AG04449 (cell line): ENCODE data around the gene RPS6KC1.

Experiments used
- CTCF ChIA-PET: fragments of 350-600 bp; formaldehyde crosslinking; extraction: SDS; loops from one replicate; lab custom pipeline; 2021; ENCODE audit warnings: antibody characterized with exemption; lab: Yijun Ruan, JAX
- POLR2A ChIA-PET: fragments of 400-600, 350-600 bp; formaldehyde crosslinking; extraction: SDS; loops from one replicate; lab custom pipeline; 2020; ENCODE audit warnings: antibody characterized with exemption, inconsistent platforms; lab: Yijun Ruan, JAX
- DNase-seq: peaks from one replicate; pipeline ENCODE4 v3.0.0-alpha.2; 2010; ENCODE audit warnings: low read depth, low spot score
- H3K4me3 ChIP-seq: 2 replicates; pipeline ENCODE4 v1.5.1; 2011; ENCODE audit warnings: low read depth, mild to moderate bottlenecking, control low read depth, low read length
- TF ChIP-seq, protein P1 (sequence below): IDR thresholded peaks from one replicate; pipeline ENCODE4 v1.5.1; 2011; ENCODE audit warnings: mild to moderate bottlenecking, moderate library complexity, low read length, control low read depth, inconsistent platforms; ENCODE audit not compliant: insufficient read depth; ENCODE audit errors: missing control alignments

RPS6KC1 gene, protein sequence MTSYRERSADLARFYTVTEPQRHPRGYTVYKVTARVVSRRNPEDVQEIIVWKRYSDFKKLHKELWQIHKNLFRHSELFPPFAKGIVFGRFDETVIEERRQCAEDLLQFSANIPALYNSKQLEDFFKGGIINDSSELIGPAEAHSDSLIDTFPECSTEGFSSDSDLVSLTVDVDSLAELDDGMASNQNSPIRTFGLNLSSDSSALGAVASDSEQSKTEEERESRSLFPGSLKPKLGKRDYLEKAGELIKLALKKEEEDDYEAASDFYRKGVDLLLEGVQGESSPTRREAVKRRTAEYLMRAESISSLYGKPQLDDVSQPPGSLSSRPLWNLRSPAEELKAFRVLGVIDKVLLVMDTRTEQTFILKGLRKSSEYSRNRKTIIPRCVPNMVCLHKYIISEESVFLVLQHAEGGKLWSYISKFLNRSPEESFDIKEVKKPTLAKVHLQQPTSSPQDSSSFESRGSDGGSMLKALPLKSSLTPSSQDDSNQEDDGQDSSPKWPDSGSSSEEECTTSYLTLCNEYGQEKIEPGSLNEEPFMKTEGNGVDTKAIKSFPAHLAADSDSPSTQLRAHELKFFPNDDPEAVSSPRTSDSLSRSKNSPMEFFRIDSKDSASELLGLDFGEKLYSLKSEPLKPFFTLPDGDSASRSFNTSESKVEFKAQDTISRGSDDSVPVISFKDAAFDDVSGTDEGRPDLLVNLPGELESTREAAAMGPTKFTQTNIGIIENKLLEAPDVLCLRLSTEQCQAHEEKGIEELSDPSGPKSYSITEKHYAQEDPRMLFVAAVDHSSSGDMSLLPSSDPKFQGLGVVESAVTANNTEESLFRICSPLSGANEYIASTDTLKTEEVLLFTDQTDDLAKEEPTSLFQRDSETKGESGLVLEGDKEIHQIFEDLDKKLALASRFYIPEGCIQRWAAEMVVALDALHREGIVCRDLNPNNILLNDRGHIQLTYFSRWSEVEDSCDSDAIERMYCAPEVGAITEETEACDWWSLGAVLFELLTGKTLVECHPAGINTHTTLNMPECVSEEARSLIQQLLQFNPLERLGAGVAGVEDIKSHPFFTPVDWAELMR

DNA sequence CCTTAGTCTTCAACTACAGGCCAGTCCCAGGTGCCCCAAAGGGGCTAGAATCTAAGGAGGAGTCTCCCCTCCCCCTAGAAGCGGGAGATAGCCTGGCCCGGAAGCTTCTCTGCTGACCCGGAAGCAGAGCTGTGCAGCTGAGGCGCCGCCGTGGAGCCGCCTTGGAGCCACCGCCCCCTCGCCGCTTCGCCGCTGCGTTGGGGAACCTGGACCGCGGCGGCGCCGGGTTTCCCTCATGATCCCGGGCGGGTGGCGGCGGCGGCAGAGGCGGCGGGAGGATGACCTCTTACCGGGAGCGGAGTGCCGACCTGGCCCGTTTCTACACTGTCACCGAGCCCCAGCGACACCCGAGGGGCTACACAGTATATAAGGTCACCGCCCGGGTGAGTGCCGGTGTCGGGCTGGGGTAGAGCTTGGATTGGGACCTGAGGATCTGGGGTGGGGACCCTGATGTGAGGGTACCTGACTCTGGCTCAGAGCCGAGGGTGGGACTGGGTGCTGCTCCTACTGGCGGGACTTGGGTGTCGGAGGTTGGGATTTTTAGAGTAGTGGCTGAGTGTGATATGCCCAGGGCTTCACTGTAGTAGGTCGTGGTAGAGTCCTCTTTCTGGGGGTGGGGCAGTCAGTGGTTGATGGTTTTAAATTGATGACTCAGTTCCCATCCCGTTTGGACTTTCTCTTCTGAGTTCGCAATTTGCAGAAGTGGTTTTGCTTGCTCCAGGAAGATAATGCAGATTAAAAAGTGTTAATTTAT, at the start of gene RPS6KC1:
Gene RPS6KC1, plus strand, starts transcription at position 115 of the 754 bp plus-strand sequence. Its CDS starts 164 bp downstream, at position 279.
- DNase-seq, result no peak
- TF ChIP-seq, protein P1, sequence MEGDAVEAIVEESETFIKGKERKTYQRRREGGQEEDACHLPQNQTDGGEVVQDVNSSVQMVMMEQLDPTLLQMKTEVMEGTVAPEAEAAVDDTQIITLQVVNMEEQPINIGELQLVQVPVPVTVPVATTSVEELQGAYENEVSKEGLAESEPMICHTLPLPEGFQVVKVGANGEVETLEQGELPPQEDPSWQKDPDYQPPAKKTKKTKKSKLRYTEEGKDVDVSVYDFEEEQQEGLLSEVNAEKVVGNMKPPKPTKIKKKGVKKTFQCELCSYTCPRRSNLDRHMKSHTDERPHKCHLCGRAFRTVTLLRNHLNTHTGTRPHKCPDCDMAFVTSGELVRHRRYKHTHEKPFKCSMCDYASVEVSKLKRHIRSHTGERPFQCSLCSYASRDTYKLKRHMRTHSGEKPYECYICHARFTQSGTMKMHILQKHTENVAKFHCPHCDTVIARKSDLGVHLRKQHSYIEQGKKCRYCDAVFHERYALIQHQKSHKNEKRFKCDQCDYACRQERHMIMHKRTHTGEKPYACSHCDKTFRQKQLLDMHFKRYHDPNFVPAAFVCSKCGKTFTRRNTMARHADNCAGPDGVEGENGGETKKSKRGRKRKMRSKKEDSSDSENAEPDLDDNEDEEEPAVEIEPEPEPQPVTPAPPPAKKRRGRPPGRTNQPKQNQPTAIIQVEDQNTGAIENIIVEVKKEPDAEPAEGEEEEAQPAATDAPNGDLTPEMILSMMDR, result peak; percentile 3
- CTCF ChIA-PET, result no interaction called here
- peak within 1 kb of the TSS; percentile 95 for H3K4me3 ChIP-seq
- POLR2A ChIA-PET, result interaction anchor here (1.0 kb wide), 1 partner anchor 18 kb away, joined by 3 read pairs; no protein-coding TSS in a partner anchor

DNA sequence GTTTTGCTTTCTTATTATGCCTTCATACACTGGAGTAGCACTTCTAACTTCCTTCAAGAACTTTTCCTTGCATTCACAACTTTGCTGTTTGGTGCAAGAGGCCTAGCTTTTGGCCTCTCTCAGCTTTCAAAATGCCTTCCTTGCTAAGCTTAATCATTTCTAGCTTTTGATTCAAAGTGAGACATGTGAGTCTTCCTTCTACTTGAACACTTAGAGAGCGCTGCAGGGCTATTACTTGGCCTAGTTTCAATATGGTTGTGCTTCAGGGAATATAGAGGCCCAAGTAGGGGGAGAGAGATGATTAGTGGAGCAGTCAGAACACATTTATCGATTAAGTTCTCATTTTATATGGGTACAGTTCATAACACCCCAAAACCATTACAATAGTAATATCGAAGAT, 47.8 kb upstream of the RPS6KC1 start:
- CTCF ChIA-PET, result interaction anchor here (1.6 to 6.1 kb wide), 4 partner anchors 8 to 526 kb away, joined by 3 to 49 read pairs (median 8); partner anchors contain the start of gene ANGEL2
- H3K4me3 ChIP-seq, result no peak overlapping the region
- POLR2A ChIA-PET, result no interaction called here
- no peak for DNase-seq
- TF ChIP-seq, protein P1, result no peak

DNA sequence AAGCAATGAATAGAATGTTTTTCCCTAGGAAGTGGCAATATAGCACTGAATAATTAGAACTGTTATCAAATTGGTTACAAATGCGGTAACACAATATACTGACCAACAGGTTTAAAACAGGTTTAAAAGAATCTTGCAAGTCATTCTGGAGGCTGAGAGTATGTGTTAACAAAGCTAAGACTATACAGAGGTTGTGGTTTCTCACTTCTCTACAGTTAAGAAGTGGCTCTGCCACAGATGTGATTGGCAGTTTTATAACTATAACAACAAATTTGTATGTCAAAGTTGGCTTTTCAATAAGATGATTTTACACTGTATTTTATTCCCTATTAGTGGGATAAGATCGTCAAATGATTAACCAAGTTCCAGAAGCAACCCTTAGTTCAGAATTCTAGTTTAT, 42.5 kb upstream of the RPS6KC1 start:
- POLR2A ChIA-PET, result no interaction called here
- TF ChIP-seq, protein P1, result no peak
- CTCF ChIA-PET, result interaction anchor here (0.9 kb wide), 1 partner anchor 14 kb away, joined by 3 read pairs; no protein-coding TSS in a partner anchor
- no peak for DNase-seq
- no peak overlapping the region for H3K4me3 ChIP-seq

DNA sequence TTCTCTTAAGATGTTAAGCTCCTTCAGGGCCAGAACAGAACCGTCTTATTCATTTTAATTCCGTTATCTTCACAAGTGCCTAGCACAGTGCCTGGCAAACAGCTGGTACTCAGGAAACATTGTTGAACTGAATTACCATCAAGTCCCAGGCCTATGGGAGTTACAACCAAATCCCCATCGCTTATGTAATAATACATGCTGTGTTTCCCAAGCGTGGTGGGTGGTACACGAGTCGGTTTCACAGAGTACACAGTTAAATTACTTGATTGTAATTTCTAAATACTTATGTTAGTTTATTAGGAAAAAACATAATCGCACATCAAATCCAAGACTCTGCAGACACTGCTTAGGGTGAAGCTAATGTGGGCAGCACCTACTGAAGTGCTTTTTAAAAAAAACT, 36.4 kb upstream of the RPS6KC1 start:
- DNase-seq, result no peak
- TF ChIP-seq, protein P1, result no peak
- H3K4me3 ChIP-seq, result peak overlapping the region; percentile 83
- ChIA-PET POLR2A (no interaction called here), CTCF (interaction anchor here (1.5 to 4.2 kb wide), 3 partner anchors 12 to 19 kb away, joined by 4 to 27 read pairs (median 10); no protein-coding TSS in a partner anchor)

DNA sequence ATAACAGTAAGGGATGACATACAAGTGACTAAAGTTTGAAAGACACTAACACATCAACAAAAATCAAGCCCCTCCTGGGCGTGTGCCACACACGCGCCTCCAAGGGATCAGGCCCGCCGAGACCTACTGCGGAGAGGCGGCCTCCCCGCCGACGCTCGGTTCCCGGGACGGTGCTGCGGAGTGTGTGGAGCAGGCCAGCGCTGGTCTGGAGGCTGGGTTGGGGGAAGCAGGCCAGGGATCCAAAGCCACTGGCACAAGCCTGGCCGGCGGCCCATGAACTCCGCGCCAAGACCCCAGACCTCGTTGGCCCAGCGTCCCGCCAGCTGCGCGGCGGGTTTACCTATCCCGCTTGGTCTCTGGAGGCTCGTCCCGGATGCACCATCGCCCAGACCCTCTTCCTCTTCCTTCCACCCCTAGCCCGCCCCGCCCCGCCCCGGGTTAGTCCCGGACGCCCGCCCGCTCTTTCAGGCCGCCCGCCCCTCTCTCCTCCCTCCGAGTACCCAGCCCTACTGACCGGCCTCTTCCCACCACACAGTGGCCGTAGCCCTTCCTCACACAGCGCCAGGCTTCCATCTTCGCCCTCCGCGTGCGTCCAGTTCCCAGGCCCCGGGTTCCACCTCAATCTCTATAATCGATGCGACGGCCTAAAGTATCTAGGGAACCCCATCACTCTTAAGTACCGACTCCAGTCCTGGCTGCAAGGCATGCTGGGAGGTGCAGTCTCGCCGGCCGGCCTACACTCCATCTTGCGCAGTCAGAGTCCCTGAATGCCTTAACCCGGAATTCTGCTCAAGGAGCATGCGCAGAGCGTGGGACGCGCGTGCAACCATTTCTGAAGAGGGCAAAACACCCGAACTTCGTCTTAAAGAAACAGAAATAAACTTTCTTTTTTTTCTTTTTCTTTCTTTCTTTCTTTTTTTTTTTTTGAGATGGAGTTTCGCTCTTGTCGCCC, 35.7 kb upstream of the RPS6KC1 start, which contains the start of gene ANGEL2:
Gene ANGEL2, minus strand, starts transcription at position 769 of the 952 bp plus-strand sequence. Its CDS starts 196 bp downstream, at position 573.
- POLR2A ChIA-PET, result interaction anchor here (0.7 kb wide), 2 partner anchors 17 to 1788 kb away, joined by 3 read pairs; no protein-coding TSS in a partner anchor
- DNase-seq, result peak; percentile 82
- TF ChIP-seq, protein P1, result no peak
- H3K4me3 ChIP-seq, result peak within 1 kb of the TSS; percentile 83
- CTCF ChIA-PET, result interaction anchor here (1.5 to 4.2 kb wide), 3 partner anchors 13 to 20 kb away, joined by 4 to 27 read pairs (median 10); no protein-coding TSS in a partner anchor
